Adrenal gland (tissue), 5 donors: ENCODE measurements around the gene SLC1A1.

Source experiments
- POLR2A ChIP-seq, 2 donors: fragments of 450-650 bp; IDR thresholded peaks; one replicate each; pipeline ENCODE4 v1.6.1; 2017; ENCODE audit warnings: antibody characterized with exemption in 2 of 2, mild to moderate bottlenecking in 2 of 2, moderate library complexity in 1 of 2
- TF ChIP-seq, protein P1 (sequence below), 6 experiments: fragments of 450-650 bp in 4 of 6; fragments of 200-600 bp in 2 of 6; sonication (generic) in 1 of 6; IDR thresholded peaks; 1 replicate in 5 of 6; 2 replicates in 1 of 6; pipeline versions ENCODE4 v1.5.1 to v1.8.0; 2016 to 2021; ENCODE audit warnings: antibody characterized with exemption in 6 of 6, mild to moderate bottlenecking in 2 of 6, moderate library complexity in 1 of 6
- donor health status: DM: no; HTN: no; CAD: no.

DNA sequence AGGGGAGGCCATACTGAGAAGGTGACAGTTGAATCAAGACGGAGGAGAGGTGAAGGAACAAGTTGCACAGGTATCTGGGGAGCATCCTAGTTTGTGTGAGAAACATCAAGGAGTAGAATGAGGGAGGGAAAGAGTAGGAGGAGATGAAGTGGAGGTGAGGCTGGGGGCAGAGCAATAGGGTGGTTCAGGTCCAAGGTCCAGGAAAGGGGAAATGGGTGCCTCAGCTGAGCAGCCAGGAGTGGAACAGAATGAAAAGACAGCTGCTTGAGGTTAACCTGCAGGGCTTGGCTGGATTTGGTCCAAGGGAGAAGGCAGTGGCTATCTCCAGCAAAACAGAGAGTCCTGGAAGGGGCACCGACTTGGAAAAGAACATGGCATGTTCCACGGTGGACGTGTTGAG is 5.3 kb downstream of the SLC1A1 start:
- TF ChIP-seq, protein P1, sequence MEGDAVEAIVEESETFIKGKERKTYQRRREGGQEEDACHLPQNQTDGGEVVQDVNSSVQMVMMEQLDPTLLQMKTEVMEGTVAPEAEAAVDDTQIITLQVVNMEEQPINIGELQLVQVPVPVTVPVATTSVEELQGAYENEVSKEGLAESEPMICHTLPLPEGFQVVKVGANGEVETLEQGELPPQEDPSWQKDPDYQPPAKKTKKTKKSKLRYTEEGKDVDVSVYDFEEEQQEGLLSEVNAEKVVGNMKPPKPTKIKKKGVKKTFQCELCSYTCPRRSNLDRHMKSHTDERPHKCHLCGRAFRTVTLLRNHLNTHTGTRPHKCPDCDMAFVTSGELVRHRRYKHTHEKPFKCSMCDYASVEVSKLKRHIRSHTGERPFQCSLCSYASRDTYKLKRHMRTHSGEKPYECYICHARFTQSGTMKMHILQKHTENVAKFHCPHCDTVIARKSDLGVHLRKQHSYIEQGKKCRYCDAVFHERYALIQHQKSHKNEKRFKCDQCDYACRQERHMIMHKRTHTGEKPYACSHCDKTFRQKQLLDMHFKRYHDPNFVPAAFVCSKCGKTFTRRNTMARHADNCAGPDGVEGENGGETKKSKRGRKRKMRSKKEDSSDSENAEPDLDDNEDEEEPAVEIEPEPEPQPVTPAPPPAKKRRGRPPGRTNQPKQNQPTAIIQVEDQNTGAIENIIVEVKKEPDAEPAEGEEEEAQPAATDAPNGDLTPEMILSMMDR (IDR thresholded peaks at IDR 0.05) = no peak
- TF ChIP-seq POLR2A (IDR thresholded peaks at IDR 0.05) = no peak
